Muscle of back (tissue), 11 donors: ENCODE data around the gene LMF2. TPM values are rescaled to one million over a fixed set of nuclear protein-coding genes. Genes with fewer than 3 reads are reported as not detected.
A peak's percentile ranks its signal among the peaks of the same experiment; 100 is the strongest.
"Not testable (repeated sequence)": the region's sequence is repeated elsewhere in the genome, so short reads cannot be mapped to it uniquely, and the experiment has no call there.

Source experiments
- DNase-seq, 3 donors: peaks; one replicate each; pipeline versions ENCODE4 v3.0.0 to v3.0.0-alpha.2; 2013
- polyA plus RNA-seq, 10 donors: library from polyadenylated mRNA; unstranded; fragments of 120-200 nt; gene quantifications; one replicate each; pipeline ENCODE4 v1.2.1, GENCODE V29; 2013; ENCODE audit not compliant: insufficient read length in 10 of 10

Gene LMF2
- polyA plus RNA-seq, 10 donors, result 25.8 to 49.4 (median 38.2) TPM

DNA sequence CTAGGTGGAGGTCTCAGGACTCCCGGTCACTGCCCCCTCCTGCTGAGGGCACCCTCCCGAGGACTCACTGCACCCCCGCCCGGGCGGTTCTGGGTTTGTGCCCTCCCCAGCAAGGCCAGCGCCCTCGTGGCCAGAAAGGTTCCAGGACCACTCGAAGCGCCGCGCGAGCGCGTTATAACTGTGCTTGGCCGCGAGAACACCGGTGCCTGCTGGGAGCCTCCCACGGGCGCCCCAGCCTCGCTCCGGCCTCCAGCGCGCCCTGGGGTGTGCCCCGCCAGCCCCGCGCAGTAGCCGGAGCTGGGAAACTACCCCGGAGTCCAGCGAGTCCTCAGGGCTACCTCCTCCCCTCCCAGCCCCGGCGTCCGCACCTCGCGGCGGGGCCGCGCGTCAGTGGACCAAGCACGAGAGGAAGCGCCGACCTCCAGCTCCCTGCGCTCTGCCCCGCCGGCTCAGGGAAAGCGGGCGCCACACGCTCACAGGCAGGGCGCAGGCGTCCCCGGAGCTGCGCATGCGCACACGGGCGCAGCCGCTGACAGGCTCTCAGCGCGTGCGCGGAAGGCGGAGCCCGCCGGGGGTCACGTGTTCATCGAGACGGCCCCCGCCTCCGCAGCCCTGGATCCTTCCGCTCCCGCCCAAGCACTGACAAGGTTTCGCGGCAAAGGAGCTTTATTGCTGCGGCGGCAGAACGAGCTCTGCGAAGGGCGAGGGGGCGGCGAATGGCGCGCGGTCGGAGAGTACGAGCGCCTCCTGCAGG, 17.8 kb upstream of the LMF2 start, which contains the start of gene SCO2:
TSS of gene SCO2 (minus strand) at position 495 of the 754 bp plus-strand sequence. CDS start 1,187 bp downstream, outside the sequence.
- peak; percentile 98 to 99 (median 98) for DNase-seq

DNA sequence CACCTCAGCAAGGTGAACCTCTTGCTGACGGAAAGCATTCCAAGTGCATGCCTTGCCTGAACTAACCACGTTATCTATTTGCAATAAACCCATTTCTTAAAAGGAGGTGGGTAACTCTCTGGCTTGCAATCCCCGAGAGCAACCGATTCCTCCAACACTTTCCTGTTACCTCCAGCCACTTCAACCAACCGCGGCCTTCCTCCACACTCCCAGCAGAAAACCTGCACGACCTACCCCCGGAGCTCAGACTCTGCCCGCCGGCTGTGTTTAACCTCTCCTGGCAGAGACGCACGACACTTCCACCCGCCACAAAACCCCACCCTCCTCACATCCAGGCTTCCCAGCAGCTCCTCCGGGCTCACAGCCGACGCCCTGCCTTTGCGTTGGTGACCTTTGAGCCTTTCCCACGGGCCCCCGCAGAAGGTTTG, 17.2 kb upstream of the LMF2 start:
- no peak for DNase-seq

DNA sequence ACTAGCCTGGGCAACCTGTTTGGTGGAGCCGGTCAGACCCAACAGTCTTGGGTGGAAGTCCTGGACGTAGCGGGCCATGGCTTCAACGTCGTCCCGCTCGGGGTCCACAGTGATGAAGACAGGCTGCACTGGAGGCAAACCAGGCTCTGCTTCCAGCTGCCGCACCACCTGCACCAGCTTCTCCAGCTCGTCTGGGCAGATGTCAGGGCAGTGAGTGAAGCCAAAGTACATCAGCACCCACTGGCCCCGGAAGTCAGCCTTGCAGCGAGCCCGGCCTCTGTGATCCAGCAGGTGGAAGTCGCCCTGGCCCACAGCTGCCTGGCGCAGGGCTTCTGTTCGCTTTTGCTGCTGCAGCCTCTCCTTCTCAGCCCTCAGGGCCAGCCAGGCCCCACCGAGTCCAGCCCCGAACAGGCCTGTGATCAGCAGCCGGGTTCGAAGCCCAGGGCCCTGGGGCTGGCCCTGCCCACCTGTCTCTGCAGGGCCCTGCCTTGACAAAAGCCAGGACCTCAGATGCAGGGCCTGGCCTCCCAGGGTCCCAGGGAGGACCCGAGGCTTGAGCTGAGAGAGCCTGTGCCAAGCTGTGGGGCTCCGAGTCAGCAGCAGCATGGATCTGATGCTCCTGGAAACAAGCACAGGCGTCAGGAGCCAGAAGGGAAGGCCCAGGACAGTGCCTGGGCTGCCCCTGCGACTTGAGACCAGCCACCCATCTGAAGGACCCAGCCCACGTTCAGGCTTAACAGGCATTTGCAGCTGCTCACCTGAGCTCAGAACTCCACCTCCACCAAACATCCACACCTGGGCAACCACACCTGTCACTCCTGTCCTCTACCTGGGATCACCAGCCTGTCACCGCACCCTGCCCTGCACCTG, 16.5 kb upstream of the LMF2 start:
- peak in 1 of 3 donors; percentile 27 for DNase-seq

DNA sequence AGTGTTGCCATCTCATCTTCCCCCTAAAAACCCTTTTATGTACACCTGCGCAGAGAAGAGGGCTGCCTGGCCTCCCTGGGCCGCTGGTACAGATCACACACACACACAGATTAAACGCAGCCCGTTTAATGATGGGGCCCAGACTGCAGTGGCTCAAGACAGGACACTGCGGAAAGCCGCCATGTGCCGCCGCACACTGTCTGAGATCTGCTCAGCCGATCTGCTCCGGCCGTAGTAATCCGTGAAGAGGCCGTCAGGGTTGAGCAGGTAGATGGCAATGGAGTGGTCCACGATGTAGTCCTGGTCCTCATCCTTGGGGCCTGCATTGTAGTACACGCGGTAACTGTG, 15.9 kb upstream of the LMF2 start:
- DNase-seq, result peak in 1 of 3 donors; percentile 10

DNA sequence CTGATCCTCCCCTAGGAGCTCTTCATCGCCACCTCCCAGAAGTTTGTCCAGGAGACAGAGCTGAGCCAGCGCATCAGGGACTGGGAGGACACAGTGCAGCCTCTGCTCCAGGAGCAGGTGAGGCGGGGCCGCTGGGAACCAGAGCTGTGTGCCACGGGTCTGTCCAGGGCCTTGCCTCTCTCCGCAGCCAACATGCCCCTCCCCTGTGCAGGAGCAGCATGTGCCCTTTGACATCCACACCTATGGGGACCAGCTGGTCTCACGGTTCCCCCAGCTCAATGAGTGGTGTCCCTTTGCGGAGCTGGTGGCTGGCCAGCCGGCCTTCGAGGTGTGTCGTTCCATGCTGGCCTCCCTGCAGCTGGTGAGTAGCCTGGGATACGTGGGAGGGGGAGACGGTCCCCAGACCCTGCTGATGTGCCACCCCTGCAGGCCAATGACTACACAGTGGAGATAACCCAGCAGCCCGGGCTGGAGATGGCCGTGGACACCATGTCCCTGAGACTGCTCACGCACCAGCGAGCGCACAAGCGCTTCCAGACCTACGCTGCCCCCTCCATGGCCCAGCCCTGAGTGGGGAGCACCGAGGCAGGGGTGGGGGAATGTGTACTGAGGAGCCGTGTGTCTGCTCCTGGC, 15.4 kb upstream of the LMF2 start:
- peak in 1 of 3 donors; percentile 11 for DNase-seq

DNA sequence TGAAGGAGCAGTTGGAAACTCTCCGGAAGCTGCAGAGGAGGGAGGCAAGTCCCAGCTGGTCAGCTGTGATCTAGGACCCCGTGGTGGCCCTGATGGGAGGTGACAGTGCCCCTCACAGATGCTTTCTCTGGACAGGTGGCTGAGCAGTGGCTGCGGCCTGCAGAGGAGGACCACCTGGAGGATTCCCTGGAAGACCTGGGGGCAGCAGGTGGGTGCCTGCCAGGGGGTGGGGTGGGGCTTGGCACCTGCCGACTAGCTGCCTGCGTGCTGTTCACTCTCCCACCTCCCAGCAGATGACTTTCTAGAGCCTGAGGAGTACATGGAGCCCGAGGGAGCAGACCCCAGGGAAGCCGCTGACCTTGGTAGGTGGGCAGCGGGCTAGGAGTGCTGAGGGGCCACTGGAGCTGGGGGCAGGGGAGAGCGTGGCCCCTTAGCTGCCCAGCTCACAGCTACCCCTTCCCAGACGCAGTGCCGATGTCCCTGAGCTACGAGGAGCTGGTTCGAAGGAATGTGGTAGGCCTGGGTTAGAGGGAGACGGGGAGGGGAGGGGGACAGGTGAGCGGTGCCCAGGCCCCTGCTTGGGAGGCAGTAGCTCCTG, 14.8 kb upstream of the LMF2 start:
- no peak for DNase-seq

DNA sequence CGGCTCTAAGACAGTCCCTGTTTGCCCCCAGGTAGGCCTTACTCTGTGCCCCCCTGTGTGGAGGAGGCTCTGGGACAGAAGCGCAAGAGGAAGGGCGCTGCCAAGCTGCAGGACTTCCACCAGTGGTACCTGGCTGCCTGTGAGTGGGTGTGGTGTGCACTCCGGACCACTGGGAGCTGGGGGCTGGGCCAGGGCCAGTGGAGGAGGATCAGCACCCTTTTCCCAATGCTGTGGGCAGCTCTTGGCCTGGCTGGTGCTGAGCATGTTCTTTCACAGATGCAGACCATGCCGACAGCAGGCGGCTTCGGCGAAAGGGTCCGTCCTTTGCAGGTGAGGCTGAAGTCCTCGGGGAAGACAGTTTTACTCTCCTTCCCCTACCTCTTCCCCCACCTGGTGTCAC, 14.2 kb upstream of the LMF2 start:
- DNase-seq, result no peak

DNA sequence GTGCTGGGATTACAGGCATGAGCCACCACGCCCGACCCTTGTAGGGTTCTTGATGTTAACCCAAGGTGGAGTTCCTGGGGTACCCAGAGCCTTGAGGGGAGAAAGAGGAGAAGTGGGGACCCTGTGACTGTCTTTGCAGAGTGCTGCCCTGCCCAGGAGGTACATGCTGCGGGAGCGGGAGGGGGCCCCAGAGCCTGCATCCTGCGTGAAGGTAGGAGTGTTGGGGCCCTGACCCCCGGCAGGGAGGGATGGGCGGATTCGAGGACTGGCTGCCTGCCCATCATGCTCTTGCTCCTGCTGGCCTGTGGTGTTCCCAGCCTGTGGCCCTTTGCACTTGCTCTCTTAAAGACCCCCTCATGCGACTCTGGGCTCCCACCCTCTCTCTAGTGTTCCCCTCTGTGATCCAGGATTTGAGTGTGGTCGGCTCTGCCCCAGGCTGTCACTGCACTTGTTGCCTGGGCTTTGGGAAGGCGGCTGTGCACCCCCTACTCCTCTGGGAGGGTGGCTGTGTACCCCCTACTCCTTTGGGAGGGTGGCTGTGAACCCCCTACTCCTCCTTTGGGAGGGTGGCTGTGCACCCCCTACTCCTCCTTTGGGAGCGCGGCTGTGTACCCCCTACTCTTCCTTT, 13.4 kb upstream of the LMF2 start:
- no peak for DNase-seq

DNA sequence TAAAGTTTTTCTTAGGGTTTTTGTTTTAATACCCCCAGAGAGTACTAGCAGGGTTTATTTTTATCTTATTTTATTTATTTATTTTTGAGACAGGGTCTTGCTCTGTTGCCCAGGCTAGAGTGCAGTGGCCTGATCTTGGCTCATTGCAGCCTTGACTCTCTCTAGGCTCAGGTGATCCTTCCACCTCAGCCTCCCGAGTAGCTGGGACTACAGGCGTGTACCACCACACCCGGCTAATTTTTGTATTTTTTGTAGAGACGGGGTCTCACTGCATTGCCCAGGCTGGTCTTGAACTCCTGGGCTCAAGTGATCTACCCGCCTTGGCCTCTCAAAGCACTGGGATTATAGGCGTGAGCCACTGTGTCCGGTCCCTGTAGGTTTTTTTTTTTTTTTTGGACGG, 12.7 kb upstream of the LMF2 start:
- not testable (repeated sequence) for DNase-seq

DNA sequence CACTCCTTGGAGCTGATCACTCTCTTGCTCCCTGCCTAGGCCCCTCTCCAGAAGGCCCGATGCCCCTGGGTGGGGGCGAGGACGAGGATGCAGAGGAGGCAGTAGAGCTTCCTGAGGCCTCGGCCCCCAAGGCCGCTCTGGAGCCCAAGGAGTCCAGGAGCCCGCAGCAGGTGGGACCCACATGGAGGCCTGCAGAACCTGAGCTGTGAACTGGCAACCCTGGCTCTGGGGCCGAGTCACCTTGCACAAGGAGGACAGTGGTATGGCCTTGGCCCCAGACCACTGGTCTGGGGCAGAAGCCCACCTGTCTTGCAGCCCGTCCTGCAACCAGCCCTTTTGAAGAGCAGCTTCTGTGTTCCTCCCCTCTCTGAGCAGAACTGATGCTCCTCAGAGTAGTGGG, 11.6 kb upstream of the LMF2 start:
- DNase-seq, result no peak

DNA sequence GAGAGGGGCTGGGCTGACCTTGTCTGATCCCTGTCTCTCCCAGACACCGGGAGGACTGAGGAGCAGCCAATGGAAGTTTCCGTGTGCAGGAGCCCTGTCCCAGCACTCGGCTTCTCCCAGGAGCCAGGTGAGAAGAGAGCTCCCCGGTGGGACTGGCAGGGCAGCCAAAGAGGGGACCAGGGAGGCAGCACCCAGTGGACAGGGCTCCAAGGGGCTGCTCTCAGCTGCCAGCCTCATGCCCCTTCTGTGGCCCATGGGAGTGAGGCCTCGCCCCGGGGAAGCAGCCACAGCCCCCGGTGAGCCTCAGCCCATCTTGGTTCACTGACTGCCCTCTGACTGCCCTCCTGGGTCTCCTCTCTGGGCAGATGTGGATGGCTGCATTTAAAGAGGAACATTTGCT, 11.1 kb upstream of the LMF2 start:
- no peak for DNase-seq

DNA sequence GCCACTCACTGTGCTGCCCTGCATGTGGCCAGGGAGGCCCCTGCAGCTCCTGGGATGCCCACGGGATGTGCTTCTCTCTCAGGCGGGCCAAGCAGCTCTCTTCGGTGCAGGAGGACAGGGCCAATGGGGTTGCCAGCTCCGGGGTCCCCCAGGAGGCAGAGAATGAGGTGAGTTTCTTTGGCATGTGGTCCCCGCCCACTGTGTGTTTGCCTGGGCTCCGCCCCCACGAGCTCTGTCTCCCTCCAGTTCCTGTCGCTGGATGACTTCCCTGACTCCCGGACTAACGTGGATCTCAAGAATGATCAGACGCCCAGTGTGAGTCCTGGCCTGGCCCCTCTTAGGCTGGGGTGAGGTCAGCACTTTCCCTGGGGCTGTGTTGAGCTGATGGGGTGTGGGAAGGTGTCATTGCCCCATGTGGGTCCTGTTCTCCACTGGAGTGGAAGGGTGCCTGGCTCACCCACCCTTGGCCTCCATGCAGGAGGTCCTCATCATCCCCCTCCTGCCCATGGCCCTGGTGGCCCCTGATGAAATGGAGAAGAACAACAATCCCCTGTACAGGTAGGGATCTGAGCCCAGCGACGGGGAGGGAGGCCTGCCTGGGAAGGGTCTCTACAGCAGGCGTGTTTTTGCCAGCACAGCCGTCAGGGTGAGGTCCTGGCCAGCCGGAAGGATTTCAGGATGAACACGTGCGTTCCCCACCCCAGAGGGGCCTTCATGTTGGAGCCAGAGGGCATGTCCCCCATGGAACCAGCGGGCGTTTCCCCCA, 10.2 kb upstream of the LMF2 start:
- no peak for DNase-seq

DNA sequence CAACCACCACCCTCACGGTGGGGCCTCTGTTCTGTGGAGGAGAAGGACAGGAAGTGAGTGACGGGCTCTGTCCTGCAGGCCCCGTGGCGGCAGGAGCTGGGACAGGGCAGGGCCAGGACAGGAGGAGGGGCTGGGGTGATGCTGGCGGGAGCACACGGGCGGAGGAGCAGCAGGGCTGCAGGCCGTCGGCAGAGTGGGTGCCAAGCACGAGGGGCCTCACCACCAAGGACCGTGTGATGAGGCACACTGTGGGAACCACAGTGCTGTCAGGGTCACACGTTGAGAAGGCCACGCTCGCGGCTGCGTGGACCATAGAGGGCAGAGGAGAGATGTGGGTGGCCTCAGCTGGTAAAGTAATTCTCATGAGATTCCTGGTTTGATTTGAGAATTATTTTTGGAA, 9.4 kb upstream of the LMF2 start:
- DNase-seq, result no peak

DNA sequence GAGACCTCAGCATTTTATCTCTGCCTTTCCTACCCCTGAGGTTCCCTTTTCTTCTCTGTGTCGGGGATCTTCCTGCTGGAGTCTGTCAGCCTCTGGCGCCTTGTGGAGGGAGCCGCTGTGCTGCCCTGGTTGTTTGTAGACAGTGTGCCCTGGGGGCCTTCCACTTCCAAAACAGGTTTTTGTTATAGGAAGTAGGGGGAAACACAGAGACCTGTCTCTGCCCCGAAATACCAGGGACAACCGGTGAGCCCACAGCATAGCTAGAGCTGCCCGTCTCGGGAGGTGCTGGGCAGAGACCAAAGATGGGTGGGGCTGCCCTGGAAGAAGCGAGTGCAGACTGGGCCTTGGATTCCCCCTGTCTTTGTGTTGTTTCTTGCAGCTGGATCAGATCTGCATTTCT, 8.6 kb upstream of the LMF2 start:
- DNase-seq, result no peak

DNA sequence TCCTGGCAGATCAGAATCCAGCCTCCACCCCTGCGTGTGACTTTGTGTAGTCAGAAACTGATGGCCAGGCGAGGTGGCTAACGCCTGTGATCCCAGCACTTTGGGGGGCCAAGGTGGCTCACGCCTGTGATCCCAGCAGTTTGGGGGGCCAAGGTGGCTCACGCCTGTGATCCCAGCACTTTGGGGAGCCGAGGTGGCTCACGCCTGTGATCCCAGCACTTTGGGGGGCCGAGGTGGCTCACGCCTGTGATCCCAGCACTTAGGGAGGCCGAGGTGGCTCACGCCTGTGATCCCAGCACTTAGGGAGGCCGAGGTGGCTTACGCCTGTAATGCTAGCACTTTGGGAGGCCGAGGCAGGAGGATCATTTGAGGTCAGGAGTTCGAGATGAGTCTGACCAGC, 5.7 kb upstream of the LMF2 start:
- no peak for DNase-seq

DNA sequence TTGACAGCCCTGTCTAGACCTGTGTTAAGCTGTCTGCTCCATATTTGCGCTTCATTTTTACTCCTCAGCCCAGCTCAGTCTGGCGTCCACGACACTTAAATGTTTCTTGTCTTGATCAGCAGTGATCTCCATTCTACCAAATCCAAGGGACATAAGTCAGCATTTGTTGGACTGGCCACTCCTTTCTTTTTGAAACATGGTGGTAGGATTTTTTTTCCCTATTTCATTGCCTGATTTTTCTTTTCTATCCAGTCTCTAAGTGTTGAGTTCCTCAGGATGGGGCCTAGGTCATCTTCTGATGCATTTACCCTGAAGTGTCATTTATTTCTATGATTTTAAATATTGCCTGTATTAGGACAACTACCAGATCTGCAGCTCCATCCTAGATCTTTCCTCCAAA, 1.4 kb upstream of the LMF2 start:
- no peak for DNase-seq

DNA sequence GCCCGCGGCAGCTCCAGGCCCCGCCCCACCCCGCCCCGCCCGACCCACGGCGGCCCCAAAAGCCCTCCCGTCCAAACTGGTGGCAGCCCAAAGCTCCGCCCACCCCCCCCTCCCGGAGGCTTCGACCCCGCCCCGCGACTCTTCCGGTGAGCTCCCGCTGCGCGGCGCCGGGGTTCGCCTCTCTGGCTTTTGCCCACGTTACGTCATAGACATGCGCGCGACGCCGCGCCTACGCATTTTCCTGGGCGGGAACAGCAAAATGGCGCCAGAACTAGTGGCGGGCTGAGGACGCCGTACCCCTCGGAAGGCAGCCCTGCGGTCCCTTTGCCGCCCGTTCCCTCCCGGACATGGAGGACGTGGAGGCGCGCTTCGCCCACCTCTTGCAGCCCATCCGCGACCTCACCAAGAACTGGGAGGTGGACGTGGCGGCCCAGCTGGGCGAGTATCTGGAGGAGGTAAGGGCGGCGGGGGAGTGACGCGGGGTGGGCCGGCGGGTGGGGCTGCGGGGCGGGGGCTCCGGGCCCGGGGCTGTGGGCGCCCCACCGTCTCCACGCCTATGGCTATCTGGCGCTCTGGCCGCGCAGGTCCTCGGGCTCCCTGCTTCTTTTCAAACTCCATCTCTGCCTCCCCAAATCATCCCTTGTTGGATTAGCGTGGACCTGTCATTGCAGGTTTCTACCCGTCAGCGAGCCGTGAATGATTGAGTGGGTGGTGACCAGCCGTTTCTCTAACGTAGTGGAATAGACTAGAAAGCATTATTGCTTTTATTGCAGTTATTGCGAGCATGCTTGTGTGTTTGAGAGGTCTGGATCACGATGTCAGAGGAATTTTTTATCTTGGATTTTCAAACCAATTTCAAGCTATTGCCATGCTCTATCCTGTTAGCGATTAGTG, 736 bp upstream of the LMF2 start, which contains the start of gene NCAPH2:
TSS of gene NCAPH2 (plus strand) at position 234 of the 894 bp plus-strand sequence. CDS start at position 348, 114 bp downstream.
- peak; percentile 97 to 100 (median 99) for DNase-seq

DNA sequence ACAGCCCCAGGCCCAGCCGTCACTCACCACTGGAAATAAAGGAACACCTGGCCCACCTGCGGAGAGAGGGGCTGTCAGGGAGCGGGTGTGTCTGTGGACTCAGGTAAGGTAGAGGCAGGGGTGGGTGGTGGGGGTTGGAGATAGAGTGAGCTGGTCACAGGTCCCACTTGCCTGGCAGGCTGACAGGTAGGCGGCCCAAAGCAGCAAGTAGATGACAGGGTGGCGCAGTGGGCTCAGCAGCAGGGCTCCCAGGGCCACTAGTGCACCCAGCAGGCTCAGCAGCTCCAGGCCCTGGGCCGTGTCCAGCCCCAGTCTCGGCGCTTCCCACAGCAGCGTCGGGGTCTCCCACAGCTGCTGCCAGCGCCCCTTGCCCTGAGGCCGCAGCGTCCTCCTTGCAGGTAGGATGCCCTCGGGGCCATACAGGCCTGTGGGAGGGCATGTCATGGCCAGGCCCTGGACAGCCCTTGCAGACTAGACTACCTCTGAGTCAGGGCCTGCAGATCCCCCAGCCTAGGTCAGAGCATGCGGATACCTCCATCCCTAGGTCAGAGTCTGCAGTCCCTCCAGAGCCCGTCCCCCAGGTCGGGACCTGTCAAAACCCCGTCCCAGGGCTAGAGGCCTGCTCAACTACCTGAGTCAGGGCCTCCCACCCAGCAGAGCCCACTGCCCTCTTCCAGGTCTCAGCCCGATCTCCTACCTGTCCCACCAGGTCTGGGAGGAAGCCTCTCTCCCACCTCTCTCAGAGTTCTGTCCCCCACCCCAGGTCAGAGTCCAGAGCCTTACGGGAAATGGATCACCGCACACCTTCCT, 686 bp downstream of the LMF2 start:
- DNase-seq, result no peak
